WTC11 (cell line): ENCODE data around the gene UBQLN1.
"Not testable (repeated sequence)": the region's sequence is repeated elsewhere in the genome, so short reads cannot be mapped to it uniquely, and the experiment has no call there.

Source experiments
- CTCF ChIP-seq: fragments of 200-600 bp; IDR thresholded peaks from 2 replicates; pipeline ENCODE4 v1.8.0; 2022; ENCODE audit warnings: antibody characterized with exemption
- FOXP4 ChIP-seq: sonication (generic); formaldehyde crosslinking; IDR thresholded peaks from 2 replicates; pipeline ENCODE4 v1.8.0; 2022; ENCODE audit warnings: mild to moderate bottlenecking, missing genetic modification reagents
- GTF2I ChIP-seq: fragments of 250-450 bp; sonication (Bioruptor Pico); conservative IDR thresholded peaks from 2 replicates; pipeline ENCODE4 v1.4.0; 2021; ENCODE audit warnings: mild to moderate bottlenecking
- JUN ChIP-seq: sonication (generic); formaldehyde crosslinking; IDR thresholded peaks from 2 replicates; pipeline ENCODE4 v1.8.0; 2023; ENCODE audit warnings: mild to moderate bottlenecking, missing genetic modification reagents
- PRRX2 ChIP-seq: fragments of 250-450 bp; sonication (Bioruptor Pico); IDR thresholded peaks from 2 replicates; pipeline ENCODE4 v1.8.0; 2021; ENCODE audit warnings: mild to moderate bottlenecking
- ZNF232 ChIP-seq: sonication (generic); formaldehyde crosslinking; IDR thresholded peaks from 2 replicates; pipeline ENCODE4 v1.8.0; 2022; ENCODE audit warnings: mild to moderate bottlenecking, missing genetic modification reagents
- ZNF416 ChIP-seq: fragments of 250-450 bp; sonication (Bioruptor Pico); IDR thresholded peaks from 2 replicates; pipeline ENCODE4 v1.9.0; 2021; ENCODE audit warnings: mild to moderate bottlenecking, inconsistent platforms
- TF ChIP-seq, protein P1 (sequence below): sonication (generic); formaldehyde crosslinking; IDR thresholded peaks from 2 replicates; pipeline ENCODE4 v1.8.0; 2022; ENCODE audit warnings: mild to moderate bottlenecking, missing genetic modification reagents
- TF ChIP-seq, protein P2 (sequence below): sonication (generic); formaldehyde crosslinking; conservative IDR thresholded peaks from 2 replicates; pipeline ENCODE4 v1.8.1; 2023; ENCODE audit warnings: mild to moderate bottlenecking, low read depth, missing genetic modification reagents, moderate library complexity
- TF ChIP-seq, protein P3 (sequence below): sonication (generic); formaldehyde crosslinking; IDR thresholded peaks from 2 replicates; pipeline ENCODE4 v1.8.1; 2022; ENCODE audit warnings: low read depth, missing genetic modification reagents, borderline replicate concordance

- TF ChIP-seq, protein P1, sequence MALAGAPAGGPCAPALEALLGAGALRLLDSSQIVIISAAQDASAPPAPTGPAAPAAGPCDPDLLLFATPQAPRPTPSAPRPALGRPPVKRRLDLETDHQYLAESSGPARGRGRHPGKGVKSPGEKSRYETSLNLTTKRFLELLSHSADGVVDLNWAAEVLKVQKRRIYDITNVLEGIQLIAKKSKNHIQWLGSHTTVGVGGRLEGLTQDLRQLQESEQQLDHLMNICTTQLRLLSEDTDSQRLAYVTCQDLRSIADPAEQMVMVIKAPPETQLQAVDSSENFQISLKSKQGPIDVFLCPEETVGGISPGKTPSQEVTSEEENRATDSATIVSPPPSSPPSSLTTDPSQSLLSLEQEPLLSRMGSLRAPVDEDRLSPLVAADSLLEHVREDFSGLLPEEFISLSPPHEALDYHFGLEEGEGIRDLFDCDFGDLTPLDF (CRISPR knock-in tag): not testable (repeated sequence)
- TF ChIP-seq FOXP4; CTCF; GTF2I (CRISPR knock-in tag); ZNF416 (CRISPR knock-in tag); PRRX2 (CRISPR knock-in tag); JUN (CRISPR knock-in tag); ZNF232 (CRISPR knock-in tag): not testable (repeated sequence)
- TF ChIP-seq, protein P2, sequence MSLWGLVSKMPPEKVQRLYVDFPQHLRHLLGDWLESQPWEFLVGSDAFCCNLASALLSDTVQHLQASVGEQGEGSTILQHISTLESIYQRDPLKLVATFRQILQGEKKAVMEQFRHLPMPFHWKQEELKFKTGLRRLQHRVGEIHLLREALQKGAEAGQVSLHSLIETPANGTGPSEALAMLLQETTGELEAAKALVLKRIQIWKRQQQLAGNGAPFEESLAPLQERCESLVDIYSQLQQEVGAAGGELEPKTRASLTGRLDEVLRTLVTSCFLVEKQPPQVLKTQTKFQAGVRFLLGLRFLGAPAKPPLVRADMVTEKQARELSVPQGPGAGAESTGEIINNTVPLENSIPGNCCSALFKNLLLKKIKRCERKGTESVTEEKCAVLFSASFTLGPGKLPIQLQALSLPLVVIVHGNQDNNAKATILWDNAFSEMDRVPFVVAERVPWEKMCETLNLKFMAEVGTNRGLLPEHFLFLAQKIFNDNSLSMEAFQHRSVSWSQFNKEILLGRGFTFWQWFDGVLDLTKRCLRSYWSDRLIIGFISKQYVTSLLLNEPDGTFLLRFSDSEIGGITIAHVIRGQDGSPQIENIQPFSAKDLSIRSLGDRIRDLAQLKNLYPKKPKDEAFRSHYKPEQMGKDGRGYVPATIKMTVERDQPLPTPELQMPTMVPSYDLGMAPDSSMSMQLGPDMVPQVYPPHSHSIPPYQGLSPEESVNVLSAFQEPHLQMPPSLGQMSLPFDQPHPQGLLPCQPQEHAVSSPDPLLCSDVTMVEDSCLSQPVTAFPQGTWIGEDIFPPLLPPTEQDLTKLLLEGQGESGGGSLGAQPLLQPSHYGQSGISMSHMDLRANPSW (CRISPR knock-in tag): not testable (repeated sequence)
- TF ChIP-seq, protein P3, sequence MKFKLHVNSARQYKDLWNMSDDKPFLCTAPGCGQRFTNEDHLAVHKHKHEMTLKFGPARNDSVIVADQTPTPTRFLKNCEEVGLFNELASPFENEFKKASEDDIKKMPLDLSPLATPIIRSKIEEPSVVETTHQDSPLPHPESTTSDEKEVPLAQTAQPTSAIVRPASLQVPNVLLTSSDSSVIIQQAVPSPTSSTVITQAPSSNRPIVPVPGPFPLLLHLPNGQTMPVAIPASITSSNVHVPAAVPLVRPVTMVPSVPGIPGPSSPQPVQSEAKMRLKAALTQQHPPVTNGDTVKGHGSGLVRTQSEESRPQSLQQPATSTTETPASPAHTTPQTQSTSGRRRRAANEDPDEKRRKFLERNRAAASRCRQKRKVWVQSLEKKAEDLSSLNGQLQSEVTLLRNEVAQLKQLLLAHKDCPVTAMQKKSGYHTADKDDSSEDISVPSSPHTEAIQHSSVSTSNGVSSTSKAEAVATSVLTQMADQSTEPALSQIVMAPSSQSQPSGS (CRISPR knock-in tag): not testable (repeated sequence)
Observed at GRCh38 chr9:83705219-83705651, 2.5 kb downstream of the UBQLN1 start.
